Lower lobe of right lung (tissue), 2 donors: ENCODE results near the gene MED23. TPM values are rescaled to one million over a fixed set of nuclear protein-coding genes. Genes with fewer than 3 reads are reported as not detected.

Source experiments
- ATAC-seq, 2 donors: fragments of 200-7000 bp; cut with Tn5 transposase; one replicate each; pipeline ENCODE4 v1.9.1; 2020 to 2022; ENCODE audit warnings: mild to moderate bottlenecking in 2 of 2, moderate library complexity in 2 of 2
- DNase-seq: peaks from one replicate; pipeline ENCODE4 v3.0.0-alpha.2; 2020
- H3K27ac ChIP-seq: fragments of 200-600 bp; one replicate; pipeline ENCODE4 v1.8.0; 2022
- H3K27me3 ChIP-seq: fragments of 200-600 bp; one replicate; pipeline ENCODE4 v1.8.0; 2022; ENCODE audit warnings: low read depth
- H3K36me3 ChIP-seq: fragments of 200-600 bp; one replicate; pipeline ENCODE4 v1.8.0; 2022; ENCODE audit warnings: mild to moderate bottlenecking
- H3K4me1 ChIP-seq: fragments of 200-600 bp; one replicate; pipeline ENCODE4 v1.8.0; 2022
- H3K4me3 ChIP-seq: fragments of 200-600 bp; one replicate; pipeline ENCODE4 v1.8.0; 2022; ENCODE audit warnings: mild to moderate bottlenecking
- H3K9me3 ChIP-seq: fragments of 200-600 bp; one replicate; pipeline ENCODE4 v1.8.0; 2022
- intact Hi-C: fragments of 100-400 bp; cut with DNase I; formaldehyde crosslinking; loops from one replicate; pipeline ENCODE4 v1.11.0; 2022
- total RNA-seq: library from RNA; stranded (reverse); fragmentation: NEBNext Ultra II Directional; extraction: Animal tissue kit (Norgen Biotek cat#: 25700); gene quantifications from one replicate; pipeline ENCODE4 v1.2.1, GENCODE V29; 2021
- TF ChIP-seq, protein P1 (sequence below): fragments of 200-600 bp; IDR thresholded peaks from one replicate; pipeline ENCODE4 v1.8.0; 2022; ENCODE audit warnings: antibody characterized with exemption, mild to moderate bottlenecking
- donor health status: DM: no; HTN: yes; CAD: no; lungs with severe emphysema.

Gene MED23
- total RNA-seq, 1 donor from 2014 or later = 28.9 TPM

DNA sequence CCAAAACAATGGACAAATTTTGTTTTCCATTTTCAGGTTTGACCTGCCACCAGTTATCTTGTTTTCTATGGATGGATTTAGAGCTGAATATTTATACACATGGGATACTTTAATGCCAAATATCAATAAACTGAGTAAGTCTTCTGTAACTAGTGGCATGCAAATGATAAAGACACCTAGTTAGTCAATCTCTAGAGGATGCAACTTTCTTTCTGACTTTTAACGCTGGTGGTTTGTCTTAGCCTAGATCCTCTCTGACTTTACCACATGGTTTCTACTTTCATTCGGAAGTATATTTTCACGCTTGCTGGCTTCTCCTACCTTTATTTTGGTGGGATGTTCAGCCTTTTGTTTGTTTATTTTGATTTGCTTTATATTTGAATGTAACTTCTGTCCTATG, 30.2 kb upstream of the MED23 start:
- Histone ChIP-seq H3K4me1 (no peaks in the 10 kb centered on the region), H3K27ac (no peak overlapping the region), H3K36me3 (no peaks in the 10 kb centered on the region), H3K9me3 (no peaks in the 10 kb centered on the region), H3K27me3 (no peaks in the 10 kb centered on the region), H3K4me3 (no peak overlapping the region)
- intact Hi-C loops = no loop called here
- TF ChIP-seq, protein P1, sequence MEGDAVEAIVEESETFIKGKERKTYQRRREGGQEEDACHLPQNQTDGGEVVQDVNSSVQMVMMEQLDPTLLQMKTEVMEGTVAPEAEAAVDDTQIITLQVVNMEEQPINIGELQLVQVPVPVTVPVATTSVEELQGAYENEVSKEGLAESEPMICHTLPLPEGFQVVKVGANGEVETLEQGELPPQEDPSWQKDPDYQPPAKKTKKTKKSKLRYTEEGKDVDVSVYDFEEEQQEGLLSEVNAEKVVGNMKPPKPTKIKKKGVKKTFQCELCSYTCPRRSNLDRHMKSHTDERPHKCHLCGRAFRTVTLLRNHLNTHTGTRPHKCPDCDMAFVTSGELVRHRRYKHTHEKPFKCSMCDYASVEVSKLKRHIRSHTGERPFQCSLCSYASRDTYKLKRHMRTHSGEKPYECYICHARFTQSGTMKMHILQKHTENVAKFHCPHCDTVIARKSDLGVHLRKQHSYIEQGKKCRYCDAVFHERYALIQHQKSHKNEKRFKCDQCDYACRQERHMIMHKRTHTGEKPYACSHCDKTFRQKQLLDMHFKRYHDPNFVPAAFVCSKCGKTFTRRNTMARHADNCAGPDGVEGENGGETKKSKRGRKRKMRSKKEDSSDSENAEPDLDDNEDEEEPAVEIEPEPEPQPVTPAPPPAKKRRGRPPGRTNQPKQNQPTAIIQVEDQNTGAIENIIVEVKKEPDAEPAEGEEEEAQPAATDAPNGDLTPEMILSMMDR = no peak
- DNase-seq (no peak), ATAC-seq (no peak)

DNA sequence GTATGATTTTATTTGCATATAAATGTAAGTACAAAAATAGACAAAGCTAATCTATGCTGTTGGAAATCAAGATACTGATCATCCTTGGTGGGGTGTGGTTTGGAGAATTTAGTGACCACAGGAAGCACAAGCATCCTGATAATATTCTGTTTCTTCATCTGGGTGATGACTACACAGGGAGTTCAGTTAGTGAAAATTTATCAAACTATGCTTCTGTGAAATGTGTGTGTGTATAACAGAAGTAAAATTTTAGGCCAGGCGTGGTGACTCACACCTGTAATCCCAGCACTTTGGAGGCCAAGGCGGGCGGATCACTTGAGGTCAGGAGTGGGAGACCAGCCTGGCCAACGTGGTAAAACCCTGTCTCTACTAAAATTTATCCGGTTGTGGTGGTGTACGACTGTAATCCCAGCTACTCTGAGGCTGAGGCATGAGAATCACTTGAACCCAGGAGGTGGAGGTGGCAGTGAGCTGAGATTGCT, 29.6 kb upstream of the MED23 start:
- intact Hi-C loops = no loop called here
- DNase-seq (no peak), ATAC-seq (no peak)
- H3K36me3 ChIP-seq = no peaks in the 10 kb centered on the region
- H3K27ac ChIP-seq = no peak overlapping the region
- H3K4me1 ChIP-seq = no peaks in the 10 kb centered on the region
- H3K27me3 ChIP-seq = no peaks in the 10 kb centered on the region
- TF ChIP-seq, protein P1 = no peak
- H3K4me3 ChIP-seq = no peak overlapping the region
- no peaks in the 10 kb centered on the region for H3K9me3 ChIP-seq

DNA sequence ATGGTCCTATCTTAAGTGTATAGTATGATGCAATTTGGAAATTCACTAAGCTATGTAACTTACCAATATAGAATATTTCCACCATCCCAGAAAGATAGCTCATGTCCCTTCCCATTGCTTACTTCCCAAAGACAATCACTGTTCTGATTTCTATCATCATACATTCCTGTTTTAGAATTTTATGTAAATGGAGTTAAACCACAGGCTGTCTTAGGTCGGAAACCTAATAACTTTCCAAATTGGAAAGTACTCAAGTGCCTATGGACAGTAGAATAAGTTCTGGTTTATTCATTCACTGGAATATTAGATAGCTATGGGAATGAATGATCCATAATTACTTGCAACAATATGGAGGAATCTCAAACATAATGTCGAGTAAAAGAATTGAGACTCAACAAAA, 29.2 kb upstream of the MED23 start:
- intact Hi-C loops = no loop called here
- H3K4me1 ChIP-seq = no peaks in the 10 kb centered on the region
- no peak overlapping the region for H3K4me3 ChIP-seq
- DNase-seq (no peak), ATAC-seq (no peak)
- H3K27me3 ChIP-seq = no peaks in the 10 kb centered on the region
- no peaks in the 10 kb centered on the region for H3K9me3 ChIP-seq
- no peaks in the 10 kb centered on the region for H3K36me3 ChIP-seq
- H3K27ac ChIP-seq = no peak overlapping the region
- TF ChIP-seq, protein P1 = no peak

DNA sequence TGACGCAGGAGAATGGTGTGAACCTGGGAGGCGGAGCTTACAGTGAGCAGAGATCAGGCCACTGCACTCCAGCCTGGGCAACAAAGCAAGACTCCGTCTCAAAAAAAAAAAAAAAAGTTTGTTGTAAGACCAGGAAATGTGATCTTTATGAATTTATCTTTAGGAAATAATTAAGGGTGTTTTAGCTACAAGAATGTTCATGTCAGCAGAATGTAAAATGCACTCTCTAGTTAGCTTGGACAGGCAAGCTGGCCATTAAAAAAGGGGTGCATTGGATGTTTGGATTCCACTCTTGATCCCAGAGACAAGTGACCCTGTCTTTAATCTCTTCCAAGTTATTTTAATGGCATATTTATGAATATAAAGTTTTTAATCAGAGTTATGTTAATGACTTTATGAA, 28.6 kb upstream of the MED23 start:
- Histone ChIP-seq H3K27ac (no peak overlapping the region), H3K36me3 (no peaks in the 10 kb centered on the region), H3K4me1 (no peaks in the 10 kb centered on the region), H3K27me3 (no peaks in the 10 kb centered on the region), H3K9me3 (no peaks in the 10 kb centered on the region), H3K4me3 (no peak overlapping the region)
- intact Hi-C loops = no loop called here
- TF ChIP-seq, protein P1 = no peak
- DNase-seq (no peak), ATAC-seq (no peak)

DNA sequence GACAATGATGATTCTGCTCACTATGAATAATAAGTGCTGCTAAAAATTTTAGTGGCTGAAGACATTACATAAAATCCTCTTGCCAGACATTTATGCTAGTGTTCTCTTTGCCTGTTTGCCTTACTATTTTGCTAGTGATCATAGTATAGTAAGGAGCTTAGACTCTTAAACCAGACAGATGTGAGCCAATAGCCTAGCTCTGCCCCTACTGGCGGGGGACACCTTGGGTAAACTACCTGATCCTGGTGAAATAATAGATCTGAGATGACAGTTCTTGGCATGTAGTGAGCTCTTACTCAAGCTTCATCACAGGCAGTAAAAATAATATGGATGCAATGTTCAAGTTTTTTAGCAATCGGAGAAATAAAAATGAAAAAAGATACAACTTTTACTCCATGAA, 27.9 kb upstream of the MED23 start:
- Histone ChIP-seq H3K4me3 (no peak overlapping the region), H3K36me3 (no peaks in the 10 kb centered on the region), H3K27ac (no peak overlapping the region), H3K4me1 (no peaks in the 10 kb centered on the region), H3K9me3 (no peaks in the 10 kb centered on the region), H3K27me3 (no peaks in the 10 kb centered on the region)
- no peak for DNase-seq
- TF ChIP-seq, protein P1 = no peak
- intact Hi-C loops = no loop called here
- no peak for ATAC-seq

DNA sequence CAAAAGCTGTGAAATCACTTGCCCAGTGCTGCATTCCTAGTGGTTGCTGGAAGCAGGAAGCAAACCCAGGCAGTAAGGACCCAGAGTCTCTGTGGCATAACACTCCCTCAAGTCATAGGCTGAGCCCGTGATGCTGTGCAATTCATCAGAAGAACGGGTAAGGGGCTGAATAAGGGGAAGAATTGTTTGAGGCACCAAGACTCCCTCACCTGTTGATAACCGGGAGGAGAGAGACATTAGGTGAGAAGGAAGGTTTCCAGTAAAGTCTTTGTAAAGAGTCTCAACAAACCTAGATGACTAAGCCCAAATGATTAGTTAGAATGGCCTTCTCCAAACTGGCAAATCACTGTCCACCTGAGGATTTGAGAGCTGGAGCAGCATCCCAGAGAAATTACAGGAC, 27.3 kb upstream of the MED23 start:
- Histone ChIP-seq H3K36me3 (no peaks in the 10 kb centered on the region), H3K4me1 (no peaks in the 10 kb centered on the region), H3K4me3 (no peak overlapping the region), H3K27ac (no peak overlapping the region), H3K9me3 (no peaks in the 10 kb centered on the region), H3K27me3 (no peaks in the 10 kb centered on the region)
- DNase-seq (no peak), ATAC-seq (no peak)
- TF ChIP-seq, protein P1 = no peak
- intact Hi-C loops = no loop called here
